GM23338 (cell line): ENCODE results near the gene SNAP47. TPM values are rescaled to one million over a fixed set of nuclear protein-coding genes. Genes with fewer than 3 reads are reported as not detected.

Source experiments
- ATAC-seq: fragments of 200-7000 bp; cut with Tn5 transposase; 3 replicates; pipeline ENCODE4 v1.9.1; 2020
- DNase-seq: peaks from one replicate; pipeline ENCODE4 v3.0.0-alpha.2; 2015; ENCODE audit warnings: low spot score
- H2AFZ ChIP-seq: fragments of 200-600 bp; sonication (generic); 2 replicates; pipeline ENCODE4 v1.8.0; 2016; ENCODE audit warnings: antibody characterized with exemption, mild to moderate bottlenecking, moderate library complexity
- H3F3A ChIP-seq: fragments of 200-600 bp; sonication (generic); replicated peaks from 2 replicates; pipeline ENCODE4 v1.8.0; 2017; ENCODE audit warnings: antibody characterized with exemption, mixed run types, low read depth
- H3K27ac ChIP-seq: fragments of 200-600 bp; sonication (generic); 2 replicates; pipeline ENCODE4 v1.6.1; 2016; ENCODE audit warnings: low read depth
- H3K27me3 ChIP-seq: fragments of 200-600 bp; sonication (generic); 2 replicates; pipeline ENCODE4 v1.8.0; 2016; ENCODE audit warnings: mild to moderate bottlenecking, mixed run types, moderate library complexity; ENCODE audit not compliant: insufficient read depth
- H3K36me3 ChIP-seq: fragments of 200-600 bp; sonication (generic); 2 replicates; pipeline ENCODE4 v1.8.0; 2016; ENCODE audit warnings: mild to moderate bottlenecking; ENCODE audit not compliant: insufficient read depth
- H3K4me1 ChIP-seq: fragments of 200-600 bp; sonication (generic); 2 replicates; pipeline ENCODE4 v1.8.0; 2016; ENCODE audit warnings: mild to moderate bottlenecking, moderate library complexity; ENCODE audit not compliant: insufficient read depth
- H3K4me2 ChIP-seq: fragments of 200-600 bp; sonication (generic); 2 replicates; pipeline ENCODE4 v1.7.1; 2017; ENCODE audit warnings: mixed run types
- H3K4me3 ChIP-seq: fragments of 200-600 bp; sonication (generic); 2 replicates; pipeline ENCODE4 v1.6.1; 2016; ENCODE audit warnings: mixed run types
- H3K79me2 ChIP-seq: fragments of 200-600 bp; sonication (generic); replicated peaks from 2 replicates; pipeline ENCODE4 v1.8.0; 2017; ENCODE audit warnings: mild to moderate bottlenecking; ENCODE audit not compliant: insufficient read depth
- H3K9me2 ChIP-seq: fragments of 200-600 bp; sonication (generic); 2 replicates; pipeline ENCODE4 v1.8.0; 2017; ENCODE audit not compliant: insufficient read depth
- H4K20me1 ChIP-seq: fragments of 200-600 bp; sonication (generic); replicated peaks from 2 replicates; pipeline ENCODE4 v1.8.0; 2017; ENCODE audit warnings: mild to moderate bottlenecking; ENCODE audit not compliant: insufficient read depth
- H3K27ac Mint-ChIP-seq: 2 replicates; pipeline ENCODE4 v1.8.0; 2020; ENCODE audit warnings: inconsistent platforms, mild to moderate bottlenecking, moderate library complexity, mixed read lengths
- H3K27me3 Mint-ChIP-seq: 3 replicates; pipeline ENCODE4 v1.8.0; 2022; ENCODE audit warnings: low read depth, mild to moderate bottlenecking, moderate library complexity, mixed read lengths, inconsistent platforms; ENCODE audit not compliant: insufficient read depth, poor library complexity
- H3K36me3 Mint-ChIP-seq: 3 replicates; pipeline ENCODE4 v1.8.0; 2021; ENCODE audit warnings: low read depth, mild to moderate bottlenecking, inconsistent platforms, moderate library complexity, mixed read lengths
- H3K4me1 Mint-ChIP-seq: 3 replicates; pipeline ENCODE4 v1.8.0; 2020; ENCODE audit warnings: mild to moderate bottlenecking, inconsistent platforms, mixed read lengths
- H3K4me3 Mint-ChIP-seq: 3 replicates; pipeline ENCODE4 v1.8.0; 2021; ENCODE audit warnings: moderate library complexity, mild to moderate bottlenecking, inconsistent platforms, mixed read lengths
- H3K9me3 Mint-ChIP-seq: 3 replicates; pipeline ENCODE4 v1.8.0; 2020; ENCODE audit warnings: moderate library complexity, mild to moderate bottlenecking, inconsistent platforms, mixed read lengths
- CREB1 ChIP-seq: fragments of 250-450 bp; sonication (Bioruptor Pico); IDR thresholded peaks from 2 replicates; pipeline ENCODE4 v1.5.0; 2020; ENCODE audit warnings: low read depth, mild to moderate bottlenecking, moderate library complexity
- CTCF ChIP-seq, 2 experiments: fragments of 200-600 bp in 1 of 2; sonication (generic) in 1 of 2; conservative IDR thresholded peaks; 2 replicates each; pipeline versions ENCODE4 v1.5.1 to v1.6.1; 2016 to 2017; ENCODE audit warnings: antibody characterized with exemption in 2 of 2, low read depth in 2 of 2, mild to moderate bottlenecking in 2 of 2, moderate library complexity in 1 of 2
- POLR2AphosphoS5 ChIP-seq: IDR thresholded peaks from 2 replicates; pipeline ENCODE4 v1.6.1; 2016; ENCODE audit warnings: antibody characterized with exemption, low read depth
- STAT1 ChIP-seq: IDR thresholded peaks from one replicate; pipeline ENCODE4 v1.6.1; 2016; ENCODE audit warnings: antibody characterized with exemption; ENCODE audit not compliant: unreplicated experiment
- ZNF462 ChIP-seq: fragments of 250-450 bp; sonication (Bioruptor Pico); IDR thresholded peaks from 2 replicates; pipeline ENCODE4 v1.5.0; 2020; ENCODE audit warnings: mild to moderate bottlenecking, moderate library complexity
- long read RNA-seq: library from polyadenylated mRNA; unstranded; transcript quantifications from one replicate; pipeline ENCODE4 v2.0.0, GENCODE V29; 2020; ENCODE audit not compliant: unreplicated experiment
- polyA plus RNA-seq: library from polyadenylated mRNA; unstranded; fragments of >200 nt; fragmentation: Nextera tagmentation; extraction: Ambion mirVana; gene quantifications from 2 replicates; pipeline ENCODE4 v1.2.1, GENCODE V29; 2016
- total RNA-seq: library from RNA; depleted of rRNA; stranded (reverse); fragments of >200 nt; shearing (Covaris generic); gene quantifications from 2 replicates; pipeline ENCODE4 v1.2.3, GENCODE V29; 2014; rRNA removed
- TF ChIP-seq, protein P1 (sequence below): IDR thresholded peaks from 2 replicates; pipeline ENCODE4 v1.6.1; 2016; ENCODE audit warnings: antibody characterized with exemption

The SNAP47 gene
- total RNA-seq (48.0 and 51.8 TPM in 2 replicates), polyA plus RNA-seq (17.8 and 19.5 TPM in 2 replicates)
- long read RNA-seq, transcript SNAP47-202 (5 exons, 2,362 nt): major isoform, 16 of 31 reads
- long read RNA-seq, partial matches to known transcripts: 10 of 31 reads
- long read RNA-seq, other reads (novel, unspliced or antisense): 5 of 31 reads

DNA sequence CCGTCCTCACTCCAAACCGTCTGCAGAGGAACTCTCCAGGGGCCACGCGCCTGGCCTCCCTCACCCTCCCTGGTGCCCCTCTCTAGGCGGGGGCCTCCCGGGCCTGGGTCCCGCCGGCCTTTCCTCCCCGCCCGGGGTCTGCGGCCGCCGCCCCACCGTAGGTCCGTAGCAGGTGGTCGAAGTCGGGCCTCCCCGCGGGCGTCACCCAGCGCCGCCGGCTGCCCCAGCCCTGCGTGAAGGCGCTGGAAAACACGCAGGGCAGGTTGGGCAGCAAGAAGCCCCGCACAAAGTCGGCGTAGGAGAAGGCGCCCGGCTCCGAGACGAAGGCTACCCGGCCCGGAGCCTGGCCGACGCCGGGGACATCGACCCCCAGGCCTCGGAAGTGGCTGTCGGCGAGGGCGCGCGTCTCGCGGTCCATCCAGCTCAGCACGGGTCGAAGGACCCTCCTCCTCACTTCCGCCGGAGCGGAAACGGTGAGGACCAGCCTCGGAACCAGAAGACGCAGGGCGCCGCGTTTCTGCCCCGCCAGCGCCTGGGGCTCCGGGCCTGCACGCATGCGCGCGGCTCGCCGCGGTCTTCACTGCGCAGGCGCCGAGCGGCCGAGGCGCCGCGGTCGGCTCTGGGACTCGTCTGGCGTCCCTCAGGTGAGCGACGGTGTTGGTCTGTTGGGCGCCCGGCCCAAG lies at the start of gene SNAP47, which contains the start of gene JMJD4:
SNAP47 (plus strand) TSS at position 580 of the 683 bp plus-strand sequence. CDS start 12,302 bp downstream, outside the sequence.
JMJD4 (minus strand) TSS at position 447 of the 683 bp plus-strand sequence; CDS start at position 418, 29 bp downstream.
- DNase-seq: peak; percentile 96
- TF ChIP-seq ZNF462 (CRISPR knock-in tag) (no peak), POLR2AphosphoS5 (peak; percentile 87), CREB1 (CRISPR knock-in tag) (peak; percentile 87), STAT1 (no peak), CTCF (conservative IDR thresholded peaks at IDR 0.05; ENCODE audit: low read depth in 2 of 2) (no peak)
- TF ChIP-seq, protein P1, sequence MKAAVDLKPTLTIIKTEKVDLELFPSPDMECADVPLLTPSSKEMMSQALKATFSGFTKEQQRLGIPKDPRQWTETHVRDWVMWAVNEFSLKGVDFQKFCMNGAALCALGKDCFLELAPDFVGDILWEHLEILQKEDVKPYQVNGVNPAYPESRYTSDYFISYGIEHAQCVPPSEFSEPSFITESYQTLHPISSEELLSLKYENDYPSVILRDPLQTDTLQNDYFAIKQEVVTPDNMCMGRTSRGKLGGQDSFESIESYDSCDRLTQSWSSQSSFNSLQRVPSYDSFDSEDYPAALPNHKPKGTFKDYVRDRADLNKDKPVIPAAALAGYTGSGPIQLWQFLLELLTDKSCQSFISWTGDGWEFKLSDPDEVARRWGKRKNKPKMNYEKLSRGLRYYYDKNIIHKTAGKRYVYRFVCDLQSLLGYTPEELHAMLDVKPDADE: peak; percentile 76; the same call in 1 of the 2 replicates
- Mint-ChIP-seq H3K9me3 (no peaks in the 10 kb centered on the region; the same call in 2 of the 3 replicates), H3K4me3 (peak within 1 kb of the TSS; percentile 95), H3K27me3 (peaks cover 13% of the 10 kb centered on the region), H3K27ac (peak within 1 kb of the TSS; percentile 88), H3K36me3 (peaks cover 21% of the 10 kb centered on the region), H3K4me1 (peaks cover 14% of the 10 kb centered on the region)
- Histone ChIP-seq H3K9me2 (no peaks in the 10 kb centered on the region), H4K20me1 (peaks cover 7% of the 10 kb centered on the region; the same call in 1 of the 2 replicates), H3K4me3 (peak within 1 kb of the TSS; percentile 92), H3K27ac (peak within 1 kb of the TSS; percentile 55; the same call in 1 of the 2 replicates), H3K36me3 (no peaks in the 10 kb centered on the region), H2AFZ (no peak within 1 kb of the TSS; the same call in 1 of the 2 replicates), H3K79me2 (peaks cover 59% of the 10 kb centered on the region), H3K4me2 (peak within 1 kb of the TSS; percentile 96), H3F3A (0 out of 2 replicates have a peak, but pooled peaks cover 6% of the 10 kb centered on the region), H3K4me1 (peaks cover 5% of the 10 kb centered on the region; the same call in 1 of the 2 replicates), H3K27me3 (no peaks in the 10 kb centered on the region)
- peak; percentile 89 for ATAC-seq
